GF-D8 (cell line): ENCODE measurements around the gene GTPBP2.
A peak's percentile ranks its signal among the peaks of the same experiment; 100 is the strongest.
"Not testable (repeated sequence)": the region's sequence is repeated elsewhere in the genome, so short reads cannot be mapped to it uniquely, and the experiment has no call there.

Experiments used
- DNase-seq: peaks from one replicate; lab custom pipeline; 2025; lab: John Stamatoyannopoulos, UW

GTPBP2 gene

DNA sequence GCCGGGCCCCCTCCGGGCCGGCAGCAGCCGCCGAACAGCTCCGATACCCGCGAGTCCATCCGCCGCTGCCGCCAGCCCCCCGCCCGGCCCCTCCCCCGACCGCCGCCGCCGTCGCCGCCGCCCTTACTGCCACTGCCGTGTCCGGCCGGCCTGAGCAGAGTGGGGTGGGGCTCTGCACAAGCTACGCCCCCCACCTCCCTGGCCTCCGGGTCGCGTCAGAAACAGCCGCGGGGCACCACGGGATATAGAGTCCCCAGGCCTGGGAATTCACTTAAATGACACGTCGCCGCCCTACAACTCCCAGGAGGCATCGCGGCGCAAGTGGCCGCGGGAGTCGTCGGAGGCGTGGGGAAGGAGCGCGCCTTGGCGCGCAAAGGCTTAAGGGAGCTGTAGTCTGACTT is at the start of gene GTPBP2:
GTPBP2 (minus strand) TSS at position 161 of the 401 bp plus-strand sequence; CDS start at position 59, 102 bp downstream.
- DNase-seq: peak; percentile 96

DNA sequence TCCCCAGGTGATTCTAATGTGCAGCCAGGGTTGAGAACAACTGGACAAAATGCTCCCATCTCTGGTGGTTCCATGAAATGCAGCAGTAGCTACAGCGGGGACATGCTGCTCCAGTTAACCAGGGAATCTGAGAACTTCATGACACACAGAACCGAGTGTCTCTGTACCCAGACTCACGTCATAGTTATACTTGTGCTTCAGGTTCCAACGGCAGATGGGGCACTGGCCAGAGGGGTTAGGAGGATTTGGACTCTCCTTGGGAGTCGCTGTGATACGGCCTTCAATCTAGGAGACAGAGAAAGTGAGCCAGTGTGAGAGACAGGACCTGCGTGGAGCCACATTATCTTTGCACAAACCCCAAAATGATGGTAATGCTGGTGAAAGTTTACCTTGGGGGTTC is 49.3 kb upstream of the GTPBP2 start:
- no peak for DNase-seq

DNA sequence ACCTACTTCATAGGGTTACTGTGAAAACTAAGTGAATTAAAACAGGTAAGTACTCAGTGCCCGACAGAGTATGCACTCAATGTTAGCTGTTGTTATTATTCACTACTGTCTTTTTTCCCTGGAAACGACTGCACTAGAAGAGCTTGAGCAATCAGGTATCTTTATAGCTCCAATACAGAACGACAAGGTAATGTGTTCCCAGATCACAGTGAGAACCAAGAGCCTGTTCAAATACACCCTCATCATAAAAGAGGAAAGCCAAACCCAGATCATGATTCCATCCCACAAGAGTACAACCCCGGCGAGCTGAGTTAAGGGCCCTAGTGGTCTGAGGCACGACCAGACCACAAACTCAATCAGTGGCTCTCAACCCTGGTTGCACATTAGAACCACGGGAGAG is 48.7 kb upstream of the GTPBP2 start:
- DNase-seq: no peak

DNA sequence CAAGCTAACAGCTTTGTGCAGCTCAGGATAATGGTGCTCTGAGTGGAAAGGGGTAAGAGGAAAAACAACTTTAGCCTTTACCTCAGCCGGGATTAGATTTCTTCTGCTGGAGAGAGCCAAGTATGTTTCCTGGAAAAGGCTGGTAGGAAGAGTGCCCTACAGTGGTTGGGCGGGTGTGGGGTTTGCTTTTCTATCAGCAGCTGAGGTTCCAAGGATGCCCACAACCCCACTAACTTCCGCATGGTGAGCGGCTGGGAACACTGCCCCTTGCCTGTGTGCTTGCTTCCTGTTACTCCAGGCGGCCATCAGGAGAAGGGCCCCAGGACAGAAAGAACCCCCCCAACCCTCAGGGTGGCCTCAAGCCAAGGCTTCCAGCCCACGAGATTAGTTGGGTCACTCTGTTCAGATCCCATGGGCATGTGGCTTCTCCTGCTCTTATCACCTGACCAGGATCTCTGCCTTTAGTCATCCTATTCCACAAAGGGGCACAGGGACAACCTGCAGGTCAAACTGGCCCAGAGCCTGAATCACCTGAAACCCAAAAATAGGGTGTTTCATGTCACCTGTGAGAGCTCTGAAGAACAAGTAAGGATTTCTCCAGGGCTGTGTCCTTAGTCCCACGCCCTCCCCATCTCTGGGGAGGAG is 48.0 kb upstream of the GTPBP2 start:
- no peak for DNase-seq

- DNase-seq: no peak
These were observed 45.9 kb upstream of the GTPBP2 start for GRCh38 chr6:43674921-43675320.

DNA sequence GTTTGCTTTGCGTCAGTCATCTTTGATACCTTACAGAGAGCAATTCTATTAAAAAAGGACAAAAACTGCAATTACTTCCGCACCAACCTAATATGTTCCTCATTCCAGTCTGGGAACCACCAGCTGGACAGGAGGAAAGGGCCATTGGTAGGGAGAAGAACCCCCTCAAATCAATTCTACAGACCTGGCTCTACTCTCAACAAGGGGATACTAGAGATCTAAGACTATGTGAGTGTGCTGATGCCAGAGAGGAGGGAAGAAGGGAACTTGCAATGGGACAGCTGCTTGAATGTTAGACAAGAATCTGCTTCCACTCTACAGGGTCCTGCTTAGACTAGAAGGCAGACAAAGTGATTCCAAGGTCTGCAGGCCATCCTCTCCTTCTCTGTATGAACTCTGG is 45.2 kb upstream of the GTPBP2 start:
- DNase-seq: no peak

GRCh38 chr6:43673444-43674084 is 44.5 kb upstream of the GTPBP2 start:
- DNase-seq: no peak

DNA sequence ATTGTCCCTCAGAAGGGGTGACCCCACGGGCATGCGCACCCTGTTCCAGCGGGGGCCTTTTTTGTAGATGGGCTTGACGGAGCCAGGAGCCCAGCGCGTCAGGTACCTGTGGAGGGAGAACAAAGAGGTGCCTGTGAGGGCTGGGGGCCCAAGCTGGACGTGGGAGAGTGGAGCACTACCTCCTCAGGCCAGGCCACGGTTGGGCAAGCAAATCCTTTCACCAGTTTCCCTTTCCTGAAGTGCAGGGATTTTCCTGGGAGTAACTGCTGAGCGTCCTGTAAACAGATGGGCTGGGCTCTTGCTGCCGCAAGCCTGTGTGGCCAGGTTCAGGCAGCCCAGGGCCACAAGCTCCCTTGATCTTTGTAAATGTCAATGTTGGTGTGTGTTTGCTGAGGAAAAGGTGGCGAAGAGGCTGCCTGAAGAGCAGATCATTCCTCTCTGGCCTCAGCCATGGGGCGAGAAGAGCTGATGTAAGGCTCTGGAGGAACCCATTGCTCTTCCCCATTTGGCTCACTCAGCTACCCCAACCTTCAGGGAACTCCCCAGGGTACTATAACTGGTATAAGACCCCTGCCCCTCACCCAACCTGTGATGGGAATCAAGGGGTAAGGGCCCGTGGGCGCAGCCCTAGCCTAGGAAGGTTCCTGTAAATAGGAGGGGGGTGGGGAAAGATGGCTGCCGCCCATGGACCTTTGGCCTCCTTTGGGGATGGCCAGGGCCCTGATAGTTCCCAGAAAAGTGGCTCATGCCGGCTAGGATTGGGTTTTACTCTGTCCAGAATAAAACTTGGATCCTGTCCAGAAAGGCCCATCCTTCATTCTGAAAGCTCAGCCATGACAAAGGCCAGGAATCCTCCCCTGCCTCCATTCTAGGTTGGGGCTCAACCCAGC is 43.0 kb upstream of the GTPBP2 start:
- DNase-seq: no peak

- DNase-seq: no peak
These were observed 42.1 kb upstream of the GTPBP2 start for GRCh38 chr6:43671011-43671800.

DNA sequence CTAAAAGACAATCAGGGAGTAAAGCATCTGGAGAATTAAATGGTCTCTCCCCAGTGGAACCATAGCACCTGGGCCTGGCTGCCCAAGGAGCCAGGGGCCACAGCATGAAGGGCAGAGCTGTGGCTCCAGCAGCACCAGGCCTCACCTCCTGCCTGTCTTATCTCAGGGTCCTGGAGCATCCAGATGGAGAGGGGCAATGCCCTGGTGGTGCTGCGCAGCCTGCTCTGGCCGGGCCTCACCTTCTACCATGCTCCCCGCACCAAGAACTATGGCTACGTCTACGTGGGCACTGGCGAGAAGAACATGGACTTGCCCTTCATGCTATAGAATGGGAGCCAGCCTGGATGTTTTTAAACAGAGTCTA is 41.5 kb upstream of the GTPBP2 start:
- no peak for DNase-seq

- no peak for DNase-seq
These were observed 41.0 kb upstream of the GTPBP2 start for GRCh38 chr6:43669922-43670622.

GRCh38 chr6:43669050-43669921 is 40.2 kb upstream of the GTPBP2 start:
- no peak for DNase-seq

- DNase-seq: no peak
These were observed 39.3 kb upstream of the GTPBP2 start for GRCh38 chr6:43668151-43669028.

- DNase-seq: no peak
These were observed 38.4 kb upstream of the GTPBP2 start for GRCh38 chr6:43667245-43668150.

GRCh38 chr6:43666196-43666920 is 37.3 kb upstream of the GTPBP2 start:
- DNase-seq: no peak

- DNase-seq: no peak
These were observed 36.3 kb upstream of the GTPBP2 start for GRCh38 chr6:43665376-43665775.

- DNase-seq: not testable (repeated sequence)
These were observed 33.9 kb upstream of the GTPBP2 start for GRCh38 chr6:43662948-43663347.

DNA sequence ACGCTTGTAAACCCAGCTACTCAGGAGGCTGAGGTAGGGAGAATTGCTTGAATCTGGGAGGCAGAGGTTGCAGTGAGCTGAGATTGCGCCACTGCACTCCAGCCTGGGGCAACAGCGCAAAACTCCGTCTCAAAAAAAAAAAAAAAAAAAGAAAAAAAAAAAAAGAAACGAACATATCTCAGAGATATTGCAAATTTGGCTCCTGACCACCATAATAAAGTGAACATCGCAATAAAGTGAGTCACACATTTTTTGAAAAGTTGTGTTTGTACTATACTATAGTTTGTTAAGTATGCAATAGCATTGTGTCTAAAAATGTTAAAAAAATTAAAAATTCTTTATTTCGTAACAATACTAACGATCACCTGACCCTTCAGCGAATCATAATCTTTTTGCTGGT is 29.1 kb upstream of the GTPBP2 start:
- DNase-seq: no peak
